GM12878 (cell line): Measurements from ENCODE around the gene ZNF350. TPM values are rescaled to one million over a fixed set of nuclear protein-coding genes. Genes with fewer than 3 reads are reported as not detected.

Experiments
- ATAC-seq: fragments of 200-7000 bp; cut with Tn5 transposase; 3 replicates; pipeline ENCODE4 v1.9.1; 2020; ENCODE audit warnings: mild to moderate bottlenecking, moderate library complexity
- BruUV-seq: library from RNA; stranded (reverse); fragments of 400-500 nt; replicated peaks from 2 replicates; lab custom pipeline; 2021; lab: Mats Ljungman, UMichigan
- CTCF ChIA-PET: fragments of 300-600 bp; sonication (Branson Sonifier 250); formaldehyde crosslinking; extraction: SDS; loops from one replicate; lab custom pipeline; 2021; ENCODE audit warnings: inconsistent platforms; lab: Yijun Ruan, JAX
- POLR2A ChIA-PET: fragments of 350-600 bp; formaldehyde crosslinking; extraction: SDS; loops from one replicate; lab custom pipeline; 2021; ENCODE audit warnings: inconsistent platforms; lab: Charles Lee
- RAD21 ChIA-PET: fragments of 300-600 bp; sonication (Branson Sonifier 250); formaldehyde crosslinking; loops from one replicate; lab custom pipeline; 2023; ENCODE audit warnings: antibody characterized with exemption; ENCODE audit not compliant: unreplicated experiment; lab: Charles Lee
- SMC1A ChIA-PET: fragments of 300-600 bp; sonication (Branson Sonifier 250); formaldehyde crosslinking; loops from one replicate; lab custom pipeline; 2023; ENCODE audit not compliant: unreplicated experiment, uncharacterized antibody; lab: Charles Lee
- DNase-seq: peaks from one replicate; pipeline ENCODE4 v3.0.0-alpha.2; 2011; ENCODE audit warnings: low read depth, low spot score
- FAIRE-seq: peaks from 3 replicates; lab custom pipeline; 2011; peaks lifted over from hg19 to GRCh38; lab: Jason Lieb, UNC
- H2AFZ ChIP-seq: 2 replicates; pipeline ENCODE4 v1.6.0; 2011; ENCODE audit warnings: low read depth, low read length, control low read depth; ENCODE audit not compliant: control insufficient read depth
- H3K27ac ChIP-seq: 2 replicates; pipeline ENCODE4 v1.5.1; 2011; ENCODE audit warnings: control low read depth; ENCODE audit not compliant: control insufficient read depth, insufficient read depth
- H3K27me3 ChIP-seq, 2 experiments: replicated peaks in 1 of 2; 2 replicates each; pipeline versions ENCODE4 v1.6.0 to v1.6.1; 2011; ENCODE audit warnings: low read length in 1 of 2; ENCODE audit not compliant: control insufficient read depth in 2 of 2, insufficient read depth in 2 of 2
- H3K36me3 ChIP-seq, 2 experiments: 2 replicates each; pipeline ENCODE4 v1.5.1; 2011; ENCODE audit warnings: low read length in 1 of 2; ENCODE audit not compliant: control insufficient read depth in 2 of 2, insufficient read depth in 2 of 2
- H3K4me1 ChIP-seq: 2 replicates; pipeline ENCODE4 v1.6.1; 2011; ENCODE audit warnings: mild to moderate bottlenecking, low read length, moderate library complexity, mixed read lengths; ENCODE audit not compliant: control insufficient read depth, insufficient read depth
- H3K4me2 ChIP-seq: 2 replicates; pipeline ENCODE4 v1.6.0; 2011; ENCODE audit warnings: control low read depth; ENCODE audit not compliant: control insufficient read depth, insufficient read depth
- H3K4me3 ChIP-seq: fragments of 200-600 bp; sonication (generic); 2 replicates; pipeline ENCODE4 v1.5.1; 2016
- H3K79me2 ChIP-seq: 2 replicates; pipeline ENCODE4 v1.6.0; 2011; ENCODE audit warnings: low read length; ENCODE audit not compliant: control insufficient read depth, insufficient read depth
- H3K9ac ChIP-seq: 2 replicates; pipeline ENCODE4 v1.8.0; 2011; ENCODE audit warnings: low read length, control low read depth, mixed read lengths; ENCODE audit not compliant: control insufficient read depth, insufficient read depth
- H3K9me3 ChIP-seq: replicated peaks from 3 replicates; pipeline ENCODE4 v1.5.1; 2011; ENCODE audit warnings: mild to moderate bottlenecking, low read length; ENCODE audit not compliant: control insufficient read depth, insufficient read depth
- H4K20me1 ChIP-seq: 2 replicates; pipeline ENCODE4 v1.6.0; 2011; ENCODE audit not compliant: control insufficient read depth, insufficient read depth
- CREM ChIP-seq: IDR thresholded peaks from 2 replicates; pipeline ENCODE4 v1.6.1; 2014; ENCODE audit warnings: antibody characterized with exemption, low read depth
- EZH2 ChIP-seq: IDR thresholded peaks from 2 replicates; pipeline ENCODE4 v1.6.1; 2012; ENCODE audit warnings: low read depth, mild to moderate bottlenecking, control low read depth, inconsistent platforms, low read length, borderline replicate concordance; ENCODE audit not compliant: control insufficient read depth
- FOXM1 ChIP-seq: IDR thresholded peaks from 2 replicates; pipeline ENCODE4 v1.6.1; 2012; ENCODE audit warnings: low read depth, mild to moderate bottlenecking, inconsistent platforms, low read length, moderate library complexity
- GABPA ChIP-seq: IDR thresholded peaks from 2 replicates; pipeline ENCODE4 v1.6.1; 2014; ENCODE audit warnings: antibody characterized with exemption, low read depth, mild to moderate bottlenecking, inconsistent platforms
- HDGF ChIP-seq: fragments of 450-650 bp; IDR thresholded peaks from 2 replicates; pipeline ENCODE4 v1.6.1; 2016; ENCODE audit warnings: antibody characterized with exemption
- IKZF1 ChIP-seq: fragments of 450-650 bp; conservative IDR thresholded peaks from 2 replicates; pipeline ENCODE4 v1.6.1; 2017; ENCODE audit warnings: antibody characterized with exemption, mild to moderate bottlenecking
- JUNB ChIP-seq: IDR thresholded peaks from 2 replicates; pipeline ENCODE4 v1.6.1; 2016; ENCODE audit warnings: antibody characterized with exemption, mild to moderate bottlenecking
- MTA2 ChIP-seq: fragments of 450-650 bp; IDR thresholded peaks from 2 replicates; pipeline ENCODE4 v1.6.1; 2016; ENCODE audit warnings: low read depth, mild to moderate bottlenecking, moderate library complexity
- NRF1 ChIP-seq: conservative IDR thresholded peaks from 2 replicates; pipeline ENCODE4 v1.6.1; 2011; ENCODE audit warnings: mild to moderate bottlenecking, low read depth, low read length, improper control_type of control experiment
- RAD51 ChIP-seq: fragments of 450-650 bp; IDR thresholded peaks from 2 replicates; pipeline ENCODE4 v1.6.1; 2016; ENCODE audit warnings: moderate library complexity, mild to moderate bottlenecking, inconsistent platforms
- RCOR1 ChIP-seq: conservative IDR thresholded peaks from 2 replicates; pipeline ENCODE4 v1.6.1; 2012; ENCODE audit warnings: low read depth, low read length, improper control_type of control experiment
- SMAD5 ChIP-seq: IDR thresholded peaks from 2 replicates; pipeline ENCODE4 v1.6.1; 2016; ENCODE audit warnings: antibody characterized with exemption, low read depth
- SP1 ChIP-seq: IDR thresholded peaks from one replicate; pipeline ENCODE4 v1.6.1; 2011; ENCODE audit warnings: low read depth, low read length
- SREBF1 ChIP-seq: IDR thresholded peaks from 2 replicates; pipeline ENCODE4 v1.6.1; 2012; ENCODE audit warnings: mild to moderate bottlenecking, low read length
- STAT3 ChIP-seq: IDR thresholded peaks from 2 replicates; pipeline ENCODE4 v1.6.1; 2011; ENCODE audit warnings: low read depth, low read length, improper control_type of control experiment
- ZNF622 ChIP-seq: fragments of 450-650 bp; IDR thresholded peaks from 2 replicates; pipeline ENCODE4 v1.6.1; 2017; ENCODE audit warnings: mild to moderate bottlenecking, inconsistent platforms
- WGBS: methylation state at CpG from one replicate; pipeline ENCODE4 v1.1.6; 2016; ENCODE audit warnings: low lambda C conversion rate; ENCODE audit not compliant: insufficient replicate concordance, insufficient coverage; ENCODE audit errors: missing lambda C conversion rate; 5-methylcytosine and 5-hydroxymethylcytosine counted together
- in situ Hi-C: fragments of 300-500 bp; cut with MboI; formaldehyde crosslinking; loops from 9 replicates; pipeline ENCODE4 v1.14.3; 2018; ENCODE audit warnings: mixed read lengths
- intact Hi-C: fragments of 100-400 bp; cut with micrococcal nuclease; formaldehyde crosslinking; loops from one replicate; pipeline ENCODE4 v1.14.2; 2022; ENCODE audit not compliant: unreplicated experiment
- polyA plus RNA-seq, 11 experiments: library from polyadenylated mRNA; depleted of rRNA in 4 of 11; unstranded in 6 of 11; stranded (reverse) in 5 of 11; fragments of >200 nt; fragmentation: Nextera tagmentation in 4 of 11; fragmentation: Illumina TruSeq in 1 of 11; extraction: Ambion mirVana in 4 of 11; extraction: Trizol in 1 of 11; gene quantifications; 1 replicate in 1 of 11; 2 replicates in 10 of 11; pipeline versions ENCODE4 v1.2.1 to v1.2.3, GENCODE V29; 2011 to 2016; ENCODE audit warnings: inconsistent platforms in 2 of 11, missing spikeins in 2 of 11, low read depth in 1 of 11
- total RNA-seq, 4 experiments: library from RNA; depleted of rRNA in 3 of 4; stranded (reverse); fragments of >200 nt in 3 of 4; fragmentation: Illumina TruSeq in 1 of 4; extraction: Trizol in 1 of 4; gene quantifications; 2 replicates each; pipeline versions ENCODE4 v1.2.1 to v1.2.3, GENCODE V29; 2013 to 2021
- TF ChIP-seq, protein P1 (sequence below): IDR thresholded peaks from 2 replicates; pipeline ENCODE4 v1.6.1; 2012; ENCODE audit warnings: low read depth, low read length, improper control_type of control experiment
- TF ChIP-seq, protein P2 (sequence below), 3 experiments: IDR thresholded peaks in 2 of 3; conservative IDR thresholded peaks in 1 of 3; 2 replicates each; pipeline ENCODE4 v1.5.1; 2011; ENCODE audit warnings: low read depth in 3 of 3, low read length in 3 of 3, mild to moderate bottlenecking in 3 of 3, control low read depth in 2 of 3, moderate library complexity in 2 of 3, inconsistent platforms in 1 of 3, mixed read lengths in 1 of 3; ENCODE audit not compliant: control insufficient read depth in 2 of 3, insufficient read depth in 1 of 3; ENCODE audit errors: extremely low read depth in 1 of 3
- TF ChIP-seq, protein P3 (sequence below): fragments of 450-650 bp; IDR thresholded peaks from 2 replicates; pipeline ENCODE4 v1.6.1; 2018; ENCODE audit warnings: borderline replicate concordance, mild to moderate bottlenecking; ENCODE audit not compliant: partially characterized antibody

ZNF350 gene
- total and polyA plus RNA-seq, 10 of the 15 experiments (the other 5 are each of a cell fraction or from before 2014, with no cell fraction given): 6.4 to 11.8 (median 10.0) TPM

DNA sequence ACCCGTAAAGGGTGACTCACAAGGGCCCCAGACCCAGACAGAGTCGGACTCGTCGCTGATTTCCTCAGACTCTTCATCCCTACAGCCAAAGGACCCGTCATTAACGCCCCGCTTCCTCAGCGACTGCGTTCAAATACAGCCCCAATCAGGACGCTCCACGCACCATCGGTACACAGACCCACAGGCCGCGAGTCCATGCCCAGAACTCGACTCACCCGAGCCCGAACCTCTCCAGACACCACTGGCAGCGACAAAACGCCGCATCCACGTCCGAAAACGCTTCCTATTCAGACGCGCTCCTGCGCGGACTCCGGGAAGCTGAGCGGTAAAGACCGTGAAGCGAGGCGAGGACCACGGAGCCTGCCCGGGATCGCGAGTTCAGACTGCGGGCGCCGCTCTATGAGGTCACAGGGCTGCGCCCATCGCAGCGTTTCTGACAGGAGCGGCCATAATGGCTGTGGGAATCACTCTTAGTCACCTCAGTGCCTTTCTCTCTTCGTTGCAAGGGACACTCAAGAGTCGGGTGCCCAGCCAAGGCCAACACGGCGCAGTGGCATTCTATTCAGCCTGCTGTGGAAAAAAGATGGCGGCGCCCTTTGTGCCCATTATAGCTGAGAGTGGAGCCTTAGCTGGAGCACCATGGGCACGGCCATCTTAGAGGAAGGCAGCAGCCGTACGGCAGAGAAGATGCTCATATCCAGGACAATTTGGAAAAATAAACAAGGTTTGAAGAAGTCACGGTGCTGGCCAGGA is 41.6 kb upstream of the ZNF350 start, which contains the start of gene ZNF614:
TSS of gene ZNF614 (minus strand) at position 353 of the 753 bp plus-strand sequence. CDS start 2,634 bp downstream, outside the sequence.
- POLR2A ChIA-PET: interaction anchor here (0.7 kb wide), 1 partner anchor 20 kb away, joined by 3 read pairs; the partner anchor contains the start of gene ZNF615
- 1% methylated on average over 53 of the region's 53 CpGs for WGBS
- RAD21 ChIA-PET: interaction anchor here (1.4 kb wide), 1 partner anchor 21 kb away, joined by 7 read pairs; the partner anchor contains the start of gene ZNF432
- H4K20me1 ChIP-seq: no peaks in the 10 kb centered on the region
- peak within 1 kb of the TSS; percentile 80 for H3K4me2 ChIP-seq
- peak within 1 kb of the TSS; percentile 79 for H3K27ac ChIP-seq
- ATAC-seq (peak; percentile 94), DNase-seq (peak; percentile 49), FAIRE-seq (peak; percentile 84)
- SMC1A ChIA-PET: interaction anchor here (1.0 kb wide), 1 partner anchor 20 kb away, joined by 5 read pairs; no protein-coding TSS in a partner anchor
- in situ Hi-C loops (no loop called here), intact Hi-C loops (loop anchor here (1.0 kb wide), 1 partner anchor 20 kb away; the partner anchor contains the start of gene ZNF432)
- H3K9me3 ChIP-seq: peaks cover 32% of the 10 kb centered on the region
- H2AFZ ChIP-seq: peak within 1 kb of the TSS; percentile 90
- H3K27me3 ChIP-seq: no peaks in the 10 kb centered on the region
- peak within 1 kb of the TSS; percentile 87 for H3K4me3 ChIP-seq
- no peaks in the 10 kb centered on the region; the same call in 1 of the 2 replicates for H3K4me1 ChIP-seq
- BruUV-seq: no TSS peak
- peak within 1 kb of the TSS; percentile 87 for H3K9ac ChIP-seq
- CTCF ChIA-PET: no interaction called here
- peaks cover 10% of the 10 kb centered on the region for H3K79me2 ChIP-seq
- H3K36me3 ChIP-seq: peaks cover 2 to 11% of the 10 kb centered on the region in 2 experiments; a peak in 3 of 4 replicates
- no peak for TF ChIP-seq EZH2
- peak; percentile 100 for TF ChIP-seq CREM
- peak; percentile 49; the same call in 1 of the 2 replicates for TF ChIP-seq HDGF
- TF ChIP-seq RCOR1: peak; percentile 98
- TF ChIP-seq MTA2: no peak
- no peak for TF ChIP-seq STAT3
- TF ChIP-seq SREBF1: no peak
- TF ChIP-seq JUNB: peak; percentile 19; the same call in 1 of the 2 replicates
- no peak for TF ChIP-seq ZNF622
- peak; percentile 99 for TF ChIP-seq IKZF1
- no peak for TF ChIP-seq SP1
- 0 out of 2 replicates have a peak, but pooled peaks have one; percentile 11 for TF ChIP-seq NRF1
- TF ChIP-seq, protein P1, sequence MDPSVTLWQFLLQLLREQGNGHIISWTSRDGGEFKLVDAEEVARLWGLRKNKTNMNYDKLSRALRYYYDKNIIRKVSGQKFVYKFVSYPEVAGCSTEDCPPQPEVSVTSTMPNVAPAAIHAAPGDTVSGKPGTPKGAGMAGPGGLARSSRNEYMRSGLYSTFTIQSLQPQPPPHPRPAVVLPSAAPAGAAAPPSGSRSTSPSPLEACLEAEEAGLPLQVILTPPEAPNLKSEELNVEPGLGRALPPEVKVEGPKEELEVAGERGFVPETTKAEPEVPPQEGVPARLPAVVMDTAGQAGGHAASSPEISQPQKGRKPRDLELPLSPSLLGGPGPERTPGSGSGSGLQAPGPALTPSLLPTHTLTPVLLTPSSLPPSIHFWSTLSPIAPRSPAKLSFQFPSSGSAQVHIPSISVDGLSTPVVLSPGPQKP: no peak
- TF ChIP-seq, protein P2, sequence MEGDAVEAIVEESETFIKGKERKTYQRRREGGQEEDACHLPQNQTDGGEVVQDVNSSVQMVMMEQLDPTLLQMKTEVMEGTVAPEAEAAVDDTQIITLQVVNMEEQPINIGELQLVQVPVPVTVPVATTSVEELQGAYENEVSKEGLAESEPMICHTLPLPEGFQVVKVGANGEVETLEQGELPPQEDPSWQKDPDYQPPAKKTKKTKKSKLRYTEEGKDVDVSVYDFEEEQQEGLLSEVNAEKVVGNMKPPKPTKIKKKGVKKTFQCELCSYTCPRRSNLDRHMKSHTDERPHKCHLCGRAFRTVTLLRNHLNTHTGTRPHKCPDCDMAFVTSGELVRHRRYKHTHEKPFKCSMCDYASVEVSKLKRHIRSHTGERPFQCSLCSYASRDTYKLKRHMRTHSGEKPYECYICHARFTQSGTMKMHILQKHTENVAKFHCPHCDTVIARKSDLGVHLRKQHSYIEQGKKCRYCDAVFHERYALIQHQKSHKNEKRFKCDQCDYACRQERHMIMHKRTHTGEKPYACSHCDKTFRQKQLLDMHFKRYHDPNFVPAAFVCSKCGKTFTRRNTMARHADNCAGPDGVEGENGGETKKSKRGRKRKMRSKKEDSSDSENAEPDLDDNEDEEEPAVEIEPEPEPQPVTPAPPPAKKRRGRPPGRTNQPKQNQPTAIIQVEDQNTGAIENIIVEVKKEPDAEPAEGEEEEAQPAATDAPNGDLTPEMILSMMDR (IDR thresholded peaks at IDR 0.05 in 2 of 3, conservative IDR thresholded peaks at IDR 0.05 in 1 of 3; ENCODE audit: control insufficient read depth in 2 of 3, extremely low read depth in 1 of 3, insufficient read depth in 1 of 3, low read depth in 3 of 3, low read length in 3 of 3): no peak
- TF ChIP-seq FOXM1: no peak
- TF ChIP-seq RAD51: no peak
- 0 out of 2 replicates have a peak, but pooled peaks have one; percentile 53 for TF ChIP-seq SMAD5
- TF ChIP-seq, protein P3, sequence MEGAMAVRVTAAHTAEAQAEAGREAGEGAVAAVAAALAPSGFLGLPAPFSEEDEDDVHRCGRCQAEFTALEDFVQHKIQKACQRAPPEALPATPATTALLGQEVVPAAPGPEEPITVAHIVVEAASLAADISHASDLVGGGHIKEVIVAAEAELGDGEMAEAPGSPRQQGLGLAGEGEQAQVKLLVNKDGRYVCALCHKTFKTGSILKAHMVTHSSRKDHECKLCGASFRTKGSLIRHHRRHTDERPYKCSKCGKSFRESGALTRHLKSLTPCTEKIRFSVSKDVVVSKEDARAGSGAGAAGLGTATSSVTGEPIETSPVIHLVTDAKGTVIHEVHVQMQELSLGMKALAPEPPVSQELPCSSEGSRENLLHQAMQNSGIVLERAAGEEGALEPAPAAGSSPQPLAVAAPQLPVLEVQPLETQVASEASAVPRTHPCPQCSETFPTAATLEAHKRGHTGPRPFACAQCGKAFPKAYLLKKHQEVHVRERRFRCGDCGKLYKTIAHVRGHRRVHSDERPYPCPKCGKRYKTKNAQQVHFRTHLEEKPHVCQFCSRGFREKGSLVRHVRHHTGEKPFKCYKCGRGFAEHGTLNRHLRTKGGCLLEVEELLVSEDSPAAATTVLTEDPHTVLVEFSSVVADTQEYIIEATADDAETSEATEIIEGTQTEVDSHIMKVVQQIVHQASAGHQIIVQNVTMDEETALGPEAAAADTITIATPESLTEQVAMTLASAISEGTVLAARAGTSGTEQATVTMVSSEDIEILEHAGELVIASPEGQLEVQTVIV: no peak
- TF ChIP-seq GABPA: no peak
